GM12878 (cell line): Measurements from ENCODE around the gene CCDC68. TPM values are rescaled to one million over a fixed set of nuclear protein-coding genes. Genes with fewer than 3 reads are reported as not detected.

Experiments used
- ATAC-seq: fragments of 200-7000 bp; cut with Tn5 transposase; 3 replicates; pipeline ENCODE4 v1.9.1; 2020; ENCODE audit warnings: mild to moderate bottlenecking, moderate library complexity
- BruUV-seq: library from RNA; stranded (reverse); fragments of 400-500 nt; replicated peaks from 2 replicates; lab custom pipeline; 2021; lab: Mats Ljungman, UMichigan
- CTCF ChIA-PET: fragments of 300-600 bp; sonication (Branson Sonifier 250); formaldehyde crosslinking; extraction: SDS; loops from one replicate; lab custom pipeline; 2021; ENCODE audit warnings: inconsistent platforms; lab: Yijun Ruan, JAX
- POLR2A ChIA-PET: fragments of 350-600 bp; formaldehyde crosslinking; extraction: SDS; loops from one replicate; lab custom pipeline; 2021; ENCODE audit warnings: inconsistent platforms; lab: Charles Lee
- RAD21 ChIA-PET: fragments of 300-600 bp; sonication (Branson Sonifier 250); formaldehyde crosslinking; loops from one replicate; lab custom pipeline; 2023; ENCODE audit warnings: antibody characterized with exemption; ENCODE audit not compliant: unreplicated experiment; lab: Charles Lee
- SMC1A ChIA-PET: fragments of 300-600 bp; sonication (Branson Sonifier 250); formaldehyde crosslinking; loops from one replicate; lab custom pipeline; 2023; ENCODE audit not compliant: unreplicated experiment, uncharacterized antibody; lab: Charles Lee
- DNase-seq: peaks from one replicate; pipeline ENCODE4 v3.0.0-alpha.2; 2011; ENCODE audit warnings: low read depth, low spot score
- FAIRE-seq: peaks from 3 replicates; lab custom pipeline; 2011; peaks lifted over from hg19 to GRCh38; lab: Jason Lieb, UNC
- H2AFZ ChIP-seq: 2 replicates; pipeline ENCODE4 v1.6.0; 2011; ENCODE audit warnings: low read depth, low read length, control low read depth; ENCODE audit not compliant: control insufficient read depth
- H3K27ac ChIP-seq: 2 replicates; pipeline ENCODE4 v1.5.1; 2011; ENCODE audit warnings: control low read depth; ENCODE audit not compliant: control insufficient read depth, insufficient read depth
- H3K27me3 ChIP-seq, 2 experiments: replicated peaks in 1 of 2; 2 replicates each; pipeline versions ENCODE4 v1.6.0 to v1.6.1; 2011; ENCODE audit warnings: low read length in 1 of 2; ENCODE audit not compliant: control insufficient read depth in 2 of 2, insufficient read depth in 2 of 2
- H3K36me3 ChIP-seq, 2 experiments: 2 replicates each; pipeline ENCODE4 v1.5.1; 2011; ENCODE audit warnings: low read length in 1 of 2; ENCODE audit not compliant: control insufficient read depth in 2 of 2, insufficient read depth in 2 of 2
- H3K4me1 ChIP-seq: 2 replicates; pipeline ENCODE4 v1.6.1; 2011; ENCODE audit warnings: mild to moderate bottlenecking, low read length, moderate library complexity, mixed read lengths; ENCODE audit not compliant: control insufficient read depth, insufficient read depth
- H3K4me2 ChIP-seq: 2 replicates; pipeline ENCODE4 v1.6.0; 2011; ENCODE audit warnings: control low read depth; ENCODE audit not compliant: control insufficient read depth, insufficient read depth
- H3K4me3 ChIP-seq: fragments of 200-600 bp; sonication (generic); 2 replicates; pipeline ENCODE4 v1.5.1; 2016
- H3K79me2 ChIP-seq: 2 replicates; pipeline ENCODE4 v1.6.0; 2011; ENCODE audit warnings: low read length; ENCODE audit not compliant: control insufficient read depth, insufficient read depth
- H3K9ac ChIP-seq: 2 replicates; pipeline ENCODE4 v1.8.0; 2011; ENCODE audit warnings: low read length, control low read depth, mixed read lengths; ENCODE audit not compliant: control insufficient read depth, insufficient read depth
- H3K9me3 ChIP-seq: replicated peaks from 3 replicates; pipeline ENCODE4 v1.5.1; 2011; ENCODE audit warnings: mild to moderate bottlenecking, low read length; ENCODE audit not compliant: control insufficient read depth, insufficient read depth
- H4K20me1 ChIP-seq: 2 replicates; pipeline ENCODE4 v1.6.0; 2011; ENCODE audit not compliant: control insufficient read depth, insufficient read depth
- BCLAF1 ChIP-seq: fragments of 450-650 bp; IDR thresholded peaks from 2 replicates; pipeline ENCODE4 v1.6.1; 2017; ENCODE audit warnings: antibody characterized with exemption, mild to moderate bottlenecking, moderate library complexity
- E2F4 ChIP-seq: IDR thresholded peaks from 2 replicates; pipeline ENCODE4 v1.6.1; 2012; ENCODE audit warnings: low read depth, low read length, improper control_type of control experiment
- KDM1A ChIP-seq: fragments of 200-600 bp; sonication (generic); IDR thresholded peaks from 2 replicates; pipeline ENCODE4 v1.6.1; 2016; ENCODE audit warnings: borderline replicate concordance
- NKRF ChIP-seq: fragments of 450-650 bp; conservative IDR thresholded peaks from 2 replicates; pipeline ENCODE4 v1.6.1; 2017; ENCODE audit warnings: mild to moderate bottlenecking, moderate library complexity
- TARDBP ChIP-seq: IDR thresholded peaks from 2 replicates; pipeline ENCODE4 v1.6.1; 2016; ENCODE audit warnings: borderline replicate concordance
- WGBS: methylation state at CpG from one replicate; pipeline ENCODE4 v1.1.6; 2016; ENCODE audit warnings: low lambda C conversion rate; ENCODE audit not compliant: insufficient replicate concordance, insufficient coverage; ENCODE audit errors: missing lambda C conversion rate; 5-methylcytosine and 5-hydroxymethylcytosine counted together
- in situ Hi-C: fragments of 300-500 bp; cut with MboI; formaldehyde crosslinking; loops from 9 replicates; pipeline ENCODE4 v1.14.3; 2018; ENCODE audit warnings: mixed read lengths
- intact Hi-C: fragments of 100-400 bp; cut with micrococcal nuclease; formaldehyde crosslinking; loops from one replicate; pipeline ENCODE4 v1.14.2; 2022; ENCODE audit not compliant: unreplicated experiment
- polyA plus RNA-seq, 11 experiments: library from polyadenylated mRNA; depleted of rRNA in 4 of 11; unstranded in 6 of 11; stranded (reverse) in 5 of 11; fragments of >200 nt; fragmentation: Nextera tagmentation in 4 of 11; fragmentation: Illumina TruSeq in 1 of 11; extraction: Ambion mirVana in 4 of 11; extraction: Trizol in 1 of 11; gene quantifications; 1 replicate in 1 of 11; 2 replicates in 10 of 11; pipeline versions ENCODE4 v1.2.1 to v1.2.3, GENCODE V29; 2011 to 2016; ENCODE audit warnings: inconsistent platforms in 2 of 11, missing spikeins in 2 of 11, low read depth in 1 of 11
- total RNA-seq, 4 experiments: library from RNA; depleted of rRNA in 3 of 4; stranded (reverse); fragments of >200 nt in 3 of 4; fragmentation: Illumina TruSeq in 1 of 4; extraction: Trizol in 1 of 4; gene quantifications; 2 replicates each; pipeline versions ENCODE4 v1.2.1 to v1.2.3, GENCODE V29; 2013 to 2021
- TF ChIP-seq, protein P1 (sequence below): fragments of 450-650 bp; IDR thresholded peaks from 2 replicates; pipeline ENCODE4 v1.6.1; 2018; ENCODE audit warnings: borderline replicate concordance, mild to moderate bottlenecking; ENCODE audit not compliant: partially characterized antibody
- TF ChIP-seq, protein P2 (sequence below): fragments of 450-650 bp; IDR thresholded peaks from 2 replicates; pipeline ENCODE4 v1.6.1; 2017; ENCODE audit warnings: mild to moderate bottlenecking

Gene CCDC68
- total and polyA plus RNA-seq, 10 of the 15 experiments (the other 5 are each of a cell fraction or from before 2014, with no cell fraction given): 0.04 TPM; not detected in 9

GRCh38 chr18:54873884-54874255, 85.4 kb downstream of the CCDC68 start (continued):
- TF ChIP-seq NKRF: no peak
- TF ChIP-seq, protein P1, sequence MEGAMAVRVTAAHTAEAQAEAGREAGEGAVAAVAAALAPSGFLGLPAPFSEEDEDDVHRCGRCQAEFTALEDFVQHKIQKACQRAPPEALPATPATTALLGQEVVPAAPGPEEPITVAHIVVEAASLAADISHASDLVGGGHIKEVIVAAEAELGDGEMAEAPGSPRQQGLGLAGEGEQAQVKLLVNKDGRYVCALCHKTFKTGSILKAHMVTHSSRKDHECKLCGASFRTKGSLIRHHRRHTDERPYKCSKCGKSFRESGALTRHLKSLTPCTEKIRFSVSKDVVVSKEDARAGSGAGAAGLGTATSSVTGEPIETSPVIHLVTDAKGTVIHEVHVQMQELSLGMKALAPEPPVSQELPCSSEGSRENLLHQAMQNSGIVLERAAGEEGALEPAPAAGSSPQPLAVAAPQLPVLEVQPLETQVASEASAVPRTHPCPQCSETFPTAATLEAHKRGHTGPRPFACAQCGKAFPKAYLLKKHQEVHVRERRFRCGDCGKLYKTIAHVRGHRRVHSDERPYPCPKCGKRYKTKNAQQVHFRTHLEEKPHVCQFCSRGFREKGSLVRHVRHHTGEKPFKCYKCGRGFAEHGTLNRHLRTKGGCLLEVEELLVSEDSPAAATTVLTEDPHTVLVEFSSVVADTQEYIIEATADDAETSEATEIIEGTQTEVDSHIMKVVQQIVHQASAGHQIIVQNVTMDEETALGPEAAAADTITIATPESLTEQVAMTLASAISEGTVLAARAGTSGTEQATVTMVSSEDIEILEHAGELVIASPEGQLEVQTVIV: no peak
- TF ChIP-seq, all 136 proteins: peak for 0

DNA sequence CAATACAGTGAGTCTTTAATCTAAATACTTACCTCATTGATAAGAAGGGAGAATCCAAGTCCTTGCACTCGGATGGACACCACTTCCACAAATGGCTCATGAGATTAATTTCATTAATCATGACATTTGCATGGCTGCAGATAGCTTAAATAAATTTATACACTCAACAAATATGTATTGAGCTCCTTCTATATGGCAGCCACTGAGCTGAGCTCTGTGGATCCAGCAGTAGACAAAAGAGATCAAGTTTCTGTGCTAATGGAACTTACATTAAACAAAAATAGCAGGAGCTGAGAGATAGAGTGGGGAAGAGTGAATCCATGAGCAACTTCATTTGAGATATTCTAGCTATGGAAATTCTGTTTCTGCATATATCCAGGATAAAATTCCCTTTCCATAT, 86.6 kb downstream of the CCDC68 start:
- RAD21 ChIA-PET: no interaction called here
- DNase-seq: no peak
- Histone ChIP-seq H3K4me2 (no peak overlapping the region), H3K4me3 (no peak overlapping the region), H3K27me3 (no peaks in the 10 kb centered on the region), H3K4me1 (no peaks in the 10 kb centered on the region), H3K79me2 (no peaks in the 10 kb centered on the region), H3K9ac (no peak overlapping the region), H3K27ac (no peak overlapping the region), H3K36me3 (no peaks in the 10 kb centered on the region), H3K9me3 (no peaks in the 10 kb centered on the region), H2AFZ (no peak overlapping the region), H4K20me1 (no peaks in the 10 kb centered on the region)
- no peak for FAIRE-seq
- ATAC-seq: no peak
- BruUV-seq: no TSS peak
- POLR2A ChIA-PET: no interaction called here
- in situ Hi-C loops (no loop called here), intact Hi-C loops (no loop called here)
- 0% methylated on average over 1 of the region's 1 CpG for WGBS
- SMC1A ChIA-PET: interaction anchor here (1.2 to 1.5 kb wide), 2 partner anchors 18 to 26 kb away, joined by 3 read pairs; no protein-coding TSS in a partner anchor
- CTCF ChIA-PET: no interaction called here
- TF ChIP-seq BCLAF1 (no peak), TARDBP (no peak), KDM1A (no peak), E2F4 (no peak)
- TF ChIP-seq, protein P2, sequence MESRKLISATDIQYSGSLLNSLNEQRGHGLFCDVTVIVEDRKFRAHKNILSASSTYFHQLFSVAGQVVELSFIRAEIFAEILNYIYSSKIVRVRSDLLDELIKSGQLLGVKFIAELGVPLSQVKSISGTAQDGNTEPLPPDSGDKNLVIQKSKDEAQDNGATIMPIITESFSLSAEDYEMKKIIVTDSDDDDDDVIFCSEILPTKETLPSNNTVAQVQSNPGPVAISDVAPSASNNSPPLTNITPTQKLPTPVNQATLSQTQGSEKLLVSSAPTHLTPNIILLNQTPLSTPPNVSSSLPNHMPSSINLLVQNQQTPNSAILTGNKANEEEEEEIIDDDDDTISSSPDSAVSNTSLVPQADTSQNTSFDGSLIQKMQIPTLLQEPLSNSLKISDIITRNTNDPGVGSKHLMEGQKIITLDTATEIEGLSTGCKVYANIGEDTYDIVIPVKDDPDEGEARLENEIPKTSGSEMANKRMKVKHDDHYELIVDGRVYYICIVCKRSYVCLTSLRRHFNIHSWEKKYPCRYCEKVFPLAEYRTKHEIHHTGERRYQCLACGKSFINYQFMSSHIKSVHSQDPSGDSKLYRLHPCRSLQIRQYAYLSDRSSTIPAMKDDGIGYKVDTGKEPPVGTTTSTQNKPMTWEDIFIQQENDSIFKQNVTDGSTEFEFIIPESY: no peak
